ENCODE measurements around the gene NQO2.
"Not testable (repeated sequence)": the region's sequence is repeated elsewhere in the genome, so short reads cannot be mapped to it uniquely, and the experiment has no call there.

NQO2 gene

DNA sequence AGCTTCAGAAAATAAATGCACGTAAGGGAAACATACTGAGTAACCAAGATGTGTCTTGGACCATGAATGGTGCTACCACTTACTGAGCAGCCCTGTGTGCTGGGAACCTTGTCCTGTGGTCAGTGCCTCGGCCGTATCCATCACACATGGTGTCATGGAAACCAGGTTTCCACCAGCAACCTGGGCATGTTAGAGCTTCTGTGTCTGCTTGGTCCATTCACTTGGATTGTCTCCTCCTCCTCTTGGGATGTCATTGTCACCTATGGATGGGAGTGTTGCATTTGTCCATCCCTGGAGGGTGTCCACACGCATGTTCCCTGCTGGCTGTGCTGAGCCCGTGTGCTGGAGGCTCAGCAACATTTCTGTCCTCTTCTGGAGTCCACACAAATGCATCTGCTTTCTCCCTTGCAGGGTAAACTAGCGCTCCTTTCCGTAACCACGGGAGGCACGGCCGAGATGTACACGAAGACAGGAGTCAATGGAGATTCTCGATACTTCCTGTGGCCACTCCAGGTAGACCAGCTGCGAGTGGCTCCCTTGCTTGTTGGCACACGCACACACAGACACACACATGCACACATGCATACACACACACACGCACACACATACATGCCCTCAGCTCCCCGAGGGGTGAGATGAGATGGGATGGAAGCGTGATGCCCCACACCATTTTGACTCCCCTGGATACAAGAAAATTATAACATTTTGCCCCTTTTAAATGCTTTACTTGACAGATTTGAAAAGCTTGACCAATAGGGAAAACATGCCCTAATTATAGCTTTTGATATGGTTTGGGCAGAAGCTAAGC lies 17.0 kb downstream of the NQO2 start:
- FAIRE-seq: no peak
- DNase-seq (ENCODE audit: insufficient read length, low spot score): no peak
- no peak for TF ChIP-seq CTCF (IDR thresholded peaks at IDR 0.05; ENCODE audit: insufficient read depth, missing control alignments)

DNA sequence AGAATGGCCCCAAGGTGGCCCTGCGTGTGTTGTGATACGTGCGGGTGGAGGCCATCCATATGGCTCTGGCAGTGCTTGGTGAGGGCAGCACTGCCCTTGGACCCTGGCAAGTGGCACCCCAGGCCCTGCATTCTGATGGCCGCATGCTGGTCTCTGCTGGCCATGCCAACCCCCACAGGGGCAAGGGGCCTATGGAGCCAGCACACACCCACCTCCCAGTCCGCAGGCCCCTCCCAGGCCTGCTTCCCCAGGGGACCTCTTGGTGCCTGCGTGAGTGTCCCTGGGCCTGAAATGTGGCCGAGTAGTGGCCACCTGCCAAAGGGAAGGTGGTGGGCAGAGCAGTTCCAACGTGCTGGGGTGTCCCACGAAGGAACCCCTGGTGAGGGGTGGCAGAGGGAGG lies 17.6 kb downstream of the NQO2 start:
- FAIRE-seq: no peak
- no peak for TF ChIP-seq CTCF (IDR thresholded peaks at IDR 0.05; ENCODE audit: insufficient read depth, missing control alignments)
- no peak for DNase-seq (ENCODE audit: insufficient read length, low spot score)

DNA sequence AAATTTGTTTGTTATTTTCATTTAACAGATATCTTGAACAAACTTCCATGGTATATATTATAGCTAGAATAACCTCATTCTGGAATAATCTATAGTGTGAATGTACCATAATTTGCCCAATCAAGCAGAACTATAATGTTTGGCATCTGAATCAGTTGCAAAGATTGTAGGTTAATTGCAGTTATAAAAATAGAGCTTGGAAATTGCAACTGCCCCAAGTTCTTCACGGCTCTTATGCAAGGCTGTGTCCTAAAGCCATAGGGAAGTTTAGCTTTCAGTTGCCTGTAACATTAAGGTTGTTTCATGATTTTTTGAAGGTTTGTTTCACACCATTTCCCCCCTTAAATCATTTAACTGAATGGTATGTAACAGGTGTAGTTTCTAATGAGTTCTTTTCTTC lies 19.4 kb downstream of the NQO2 start:
- TF ChIP-seq CTCF (IDR thresholded peaks at IDR 0.05; ENCODE audit: insufficient read depth, missing control alignments): no peak
- FAIRE-seq (no peak), DNase-seq (ENCODE audit: insufficient read length, low spot score) (no peak)

GRCh38 chr6:3019749-3020320 lies 20.1 kb downstream of the NQO2 start:
- TF ChIP-seq CTCF (IDR thresholded peaks at IDR 0.05; ENCODE audit: insufficient read depth, missing control alignments): no peak
- no peak for DNase-seq (ENCODE audit: insufficient read length, low spot score)
- no peak for FAIRE-seq

DNA sequence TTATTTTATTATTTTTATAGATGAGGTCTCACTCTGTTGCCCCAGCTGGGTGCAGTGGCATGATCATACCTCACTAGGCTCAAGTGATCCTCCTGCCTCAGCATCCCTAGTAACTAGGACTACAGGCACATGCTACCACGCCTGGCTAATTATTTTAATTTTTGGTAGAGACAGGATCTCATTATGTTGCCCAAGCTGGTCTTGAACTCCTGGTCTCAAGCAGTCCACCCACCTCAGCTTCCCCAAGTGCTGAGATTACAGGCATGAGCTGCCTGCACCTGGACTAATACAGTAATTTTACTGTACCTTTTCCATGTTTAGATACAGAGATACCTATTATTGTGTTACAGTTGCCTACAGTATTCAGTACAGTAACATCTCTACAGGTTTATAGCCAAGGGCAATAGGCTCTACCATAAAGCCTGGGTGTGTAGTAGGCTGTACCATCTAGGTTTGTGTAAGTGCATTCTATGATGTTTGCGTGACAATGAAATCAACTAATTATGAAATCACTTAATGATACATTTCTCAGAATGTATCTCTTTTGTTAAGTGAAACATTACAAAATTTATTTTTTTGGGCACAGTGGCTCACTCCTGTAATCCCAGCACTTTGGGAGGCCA lies 21.4 kb downstream of the NQO2 start:
- FAIRE-seq: not testable (repeated sequence)

GRCh38 chr6:3022765-3023662 lies 23.3 kb downstream of the NQO2 start:
- TF ChIP-seq CTCF (IDR thresholded peaks at IDR 0.05; ENCODE audit: insufficient read depth, missing control alignments): no peak
- FAIRE-seq (no peak), DNase-seq (ENCODE audit: insufficient read length, low spot score) (no peak)

More for the DNA sequence above, 21.4 kb downstream of the NQO2 start:
- DNase-seq (ENCODE audit: insufficient read length, low spot score): not testable (repeated sequence)
